DMS 273 (cell line): ENCODE measurements around the gene C10orf71.

Experiments used
- DNase-seq: peaks from one replicate; lab custom pipeline; 2025; ENCODE audit not compliant: unreplicated experiment; lab: John Stamatoyannopoulos, UW

Gene C10orf71

GRCh38 chr10:49359349-49360270 lies 60.6 kb downstream of the C10orf71 start:
- peak; percentile 90 for DNase-seq

GRCh38 chr10:49360271-49361177 lies 61.6 kb downstream of the C10orf71 start:
- DNase-seq: peak; percentile 81

GRCh38 chr10:49361178-49361554 lies 62.2 kb downstream of the C10orf71 start:
- peak; percentile 41 for DNase-seq

GRCh38 chr10:49361735-49362568 lies 63.0 kb downstream of the C10orf71 start:
- DNase-seq: no peak

GRCh38 chr10:49362596-49363260 lies 63.8 kb downstream of the C10orf71 start:
- DNase-seq: no peak

- DNase-seq: no peak
Measured at GRCh38 chr10:49363309-49364031, 64.5 kb downstream of the C10orf71 start.

GRCh38 chr10:49364051-49364450 lies 65.1 kb downstream of the C10orf71 start:
- no peak for DNase-seq

GRCh38 chr10:49364747-49365146 lies 65.8 kb downstream of the C10orf71 start:
- DNase-seq: no peak

- no peak for DNase-seq
Measured at GRCh38 chr10:49365275-49365674, 66.3 kb downstream of the C10orf71 start.

- peak; percentile 29 for DNase-seq
Measured at GRCh38 chr10:49365675-49366415, 66.9 kb downstream of the C10orf71 start.

GRCh38 chr10:49366460-49366859 lies 67.5 kb downstream of the C10orf71 start:
- DNase-seq: no peak

- no peak for DNase-seq
Measured at GRCh38 chr10:49367600-49367999, 68.6 kb downstream of the C10orf71 start.

GRCh38 chr10:49368256-49368655 lies 69.3 kb downstream of the C10orf71 start:
- DNase-seq: no peak

- DNase-seq: no peak
Measured at GRCh38 chr10:49369216-49370162, 70.5 kb downstream of the C10orf71 start.

GRCh38 chr10:49370326-49371100 lies 71.5 kb downstream of the C10orf71 start:
- no peak for DNase-seq

- no peak for DNase-seq
Measured at GRCh38 chr10:49371967-49372366, 73.0 kb downstream of the C10orf71 start.

- DNase-seq: no peak
Measured at GRCh38 chr10:49373361-49373760, 74.4 kb downstream of the C10orf71 start.
